Measurements from ENCODE around the gene SMR3A.

SMR3A gene

DNA sequence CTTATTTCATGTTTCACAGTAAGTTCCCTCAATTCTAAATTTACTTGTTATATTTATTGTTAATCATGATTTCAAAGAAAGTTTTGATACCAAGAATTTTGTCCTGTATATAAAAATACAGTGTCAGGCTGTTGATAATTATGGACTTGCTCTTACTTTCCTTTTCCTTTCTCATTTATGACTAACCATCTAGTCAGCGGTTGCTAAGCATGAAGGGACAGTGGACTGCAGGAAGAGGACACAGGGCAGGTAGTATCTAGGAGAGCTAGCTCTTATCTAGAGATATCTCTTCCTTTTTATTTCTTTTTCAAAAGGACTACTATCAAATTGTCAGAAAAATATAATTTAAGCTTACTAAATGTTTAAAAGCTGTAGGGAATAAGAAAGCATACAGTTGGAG, 38.8 kb downstream of the SMR3A start:
- Histone ChIP-seq H4K20me1 (ENCODE audit: insufficient read depth, low read length, poor library complexity, severe bottlenecking) (no peaks in the 10 kb centered on the region), H3K27me3 (ENCODE audit: insufficient read depth, low read length, poor library complexity, severe bottlenecking) (no peaks in the 10 kb centered on the region), H3K9me2 (replicated peaks; ENCODE audit: low read depth, low read length) (no peaks in the 10 kb centered on the region), H3K9me3 (ENCODE audit: insufficient read depth, low read depth, low read length) (no peaks in the 10 kb centered on the region), H3K9ac (ENCODE audit: low read depth, low read length, poor library complexity, severe bottlenecking) (no peak overlapping the region), H3K4me1 (ENCODE audit: insufficient read depth, low read length, poor library complexity, severe bottlenecking) (no peaks in the 10 kb centered on the region), H2AFZ (ENCODE audit: low read length) (no peak overlapping the region), H3K79me2 (ENCODE audit: insufficient read depth, low read length) (no peaks in the 10 kb centered on the region), H3K4me3 (ENCODE audit: low read length, poor library complexity, severe bottlenecking) (no peak overlapping the region), H3F3A (ENCODE audit: low read depth) (no peaks in the 10 kb centered on the region), H3K36me3 (ENCODE audit: insufficient read depth, low read length) (no peaks in the 10 kb centered on the region), H3K4me2 (ENCODE audit: low read depth, low read length, poor library complexity, severe bottlenecking) (no peak overlapping the region)
- no peak for TF ChIP-seq EZH2phosphoT487 (IDR thresholded peaks at IDR 0.05; ENCODE audit: borderline replicate concordance)
- TF ChIP-seq, protein P1, sequence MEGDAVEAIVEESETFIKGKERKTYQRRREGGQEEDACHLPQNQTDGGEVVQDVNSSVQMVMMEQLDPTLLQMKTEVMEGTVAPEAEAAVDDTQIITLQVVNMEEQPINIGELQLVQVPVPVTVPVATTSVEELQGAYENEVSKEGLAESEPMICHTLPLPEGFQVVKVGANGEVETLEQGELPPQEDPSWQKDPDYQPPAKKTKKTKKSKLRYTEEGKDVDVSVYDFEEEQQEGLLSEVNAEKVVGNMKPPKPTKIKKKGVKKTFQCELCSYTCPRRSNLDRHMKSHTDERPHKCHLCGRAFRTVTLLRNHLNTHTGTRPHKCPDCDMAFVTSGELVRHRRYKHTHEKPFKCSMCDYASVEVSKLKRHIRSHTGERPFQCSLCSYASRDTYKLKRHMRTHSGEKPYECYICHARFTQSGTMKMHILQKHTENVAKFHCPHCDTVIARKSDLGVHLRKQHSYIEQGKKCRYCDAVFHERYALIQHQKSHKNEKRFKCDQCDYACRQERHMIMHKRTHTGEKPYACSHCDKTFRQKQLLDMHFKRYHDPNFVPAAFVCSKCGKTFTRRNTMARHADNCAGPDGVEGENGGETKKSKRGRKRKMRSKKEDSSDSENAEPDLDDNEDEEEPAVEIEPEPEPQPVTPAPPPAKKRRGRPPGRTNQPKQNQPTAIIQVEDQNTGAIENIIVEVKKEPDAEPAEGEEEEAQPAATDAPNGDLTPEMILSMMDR (conservative IDR thresholded peaks at IDR 0.05; ENCODE audit: low read length) = no peak

DNA sequence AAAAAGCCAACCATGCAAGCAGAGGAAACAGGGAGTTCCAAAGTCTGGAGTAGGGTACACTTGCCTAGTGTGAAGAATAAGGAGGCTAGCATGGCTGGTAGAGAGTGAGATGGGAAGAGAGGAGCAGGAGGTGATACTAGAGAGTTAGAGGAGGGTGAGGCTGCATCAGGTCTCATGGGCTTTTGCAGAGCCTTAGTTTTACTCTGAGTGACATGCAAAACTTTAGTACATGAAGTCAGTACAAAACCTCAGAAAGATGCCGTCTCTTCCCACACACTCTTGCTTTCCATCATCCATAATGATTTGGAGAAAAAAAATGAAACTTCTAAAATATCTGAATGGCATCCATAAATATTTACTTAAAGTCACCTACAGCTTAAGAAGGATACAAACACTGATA, 42.2 kb downstream of the SMR3A start:
- H3K79me2 ChIP-seq (ENCODE audit: insufficient read depth, low read length) = no peaks in the 10 kb centered on the region
- no peaks in the 10 kb centered on the region for H4K20me1 ChIP-seq (ENCODE audit: insufficient read depth, low read length, poor library complexity, severe bottlenecking)
- H3K9ac ChIP-seq (ENCODE audit: low read depth, low read length, poor library complexity, severe bottlenecking) = no peak overlapping the region
- no peaks in the 10 kb centered on the region for H3K9me2 ChIP-seq (replicated peaks; ENCODE audit: low read depth, low read length)
- H2AFZ ChIP-seq (ENCODE audit: low read length) = no peak overlapping the region
- no peak for TF ChIP-seq EZH2phosphoT487 (IDR thresholded peaks at IDR 0.05; ENCODE audit: borderline replicate concordance)
- TF ChIP-seq, protein P1 (conservative IDR thresholded peaks at IDR 0.05; ENCODE audit: low read length) = no peak
- H3K9me3 ChIP-seq (ENCODE audit: insufficient read depth, low read depth, low read length) = no peaks in the 10 kb centered on the region
- H3K27me3 ChIP-seq (ENCODE audit: insufficient read depth, low read length, poor library complexity, severe bottlenecking) = no peaks in the 10 kb centered on the region
- no peaks in the 10 kb centered on the region for H3K4me1 ChIP-seq (ENCODE audit: insufficient read depth, low read length, poor library complexity, severe bottlenecking)
- H3K4me2 ChIP-seq (ENCODE audit: low read depth, low read length, poor library complexity, severe bottlenecking) = no peak overlapping the region
- H3K4me3 ChIP-seq (ENCODE audit: low read length, poor library complexity, severe bottlenecking) = no peak overlapping the region
- H3F3A ChIP-seq (ENCODE audit: low read depth) = no peaks in the 10 kb centered on the region
- H3K36me3 ChIP-seq (ENCODE audit: insufficient read depth, low read length) = no peaks in the 10 kb centered on the region

DNA sequence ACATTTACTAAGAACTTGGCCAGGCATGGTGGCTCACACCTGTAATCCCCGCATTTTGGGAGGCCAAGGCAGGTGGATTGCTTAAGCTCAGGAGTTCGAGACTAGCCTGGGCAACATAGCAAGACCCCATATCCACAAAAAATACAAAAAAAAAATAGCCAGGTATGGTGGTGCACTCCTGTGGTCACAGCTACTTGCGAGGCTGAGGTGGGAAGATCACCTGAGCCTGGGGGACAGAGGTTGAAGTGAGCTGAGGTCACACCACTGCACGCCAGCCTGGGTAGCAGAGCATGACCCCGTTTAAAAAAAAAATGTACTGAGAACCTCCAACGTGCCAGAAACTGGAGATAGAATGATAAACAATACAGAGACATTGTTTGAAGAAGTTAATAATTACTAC, 45.2 kb downstream of the SMR3A start:
- H3K36me3 ChIP-seq (ENCODE audit: insufficient read depth, low read length) = no peaks in the 10 kb centered on the region

More for the DNA sequence above, 45.2 kb downstream of the SMR3A start:
- Histone ChIP-seq H3K9me2 (replicated peaks; ENCODE audit: low read depth, low read length) (no peaks in the 10 kb centered on the region), H3K79me2 (ENCODE audit: insufficient read depth, low read length) (no peaks in the 10 kb centered on the region), H3K9me3 (ENCODE audit: insufficient read depth, low read depth, low read length) (no peaks in the 10 kb centered on the region), H4K20me1 (ENCODE audit: insufficient read depth, low read length, poor library complexity, severe bottlenecking) (no peaks in the 10 kb centered on the region), H3F3A (ENCODE audit: low read depth) (no peaks in the 10 kb centered on the region), H2AFZ (ENCODE audit: low read length) (no peak overlapping the region), H3K4me3 (ENCODE audit: low read length, poor library complexity, severe bottlenecking) (no peak overlapping the region), H3K4me1 (ENCODE audit: insufficient read depth, low read length, poor library complexity, severe bottlenecking) (no peaks in the 10 kb centered on the region), H3K27me3 (ENCODE audit: insufficient read depth, low read length, poor library complexity, severe bottlenecking) (no peaks in the 10 kb centered on the region), H3K9ac (ENCODE audit: low read depth, low read length, poor library complexity, severe bottlenecking) (no peak overlapping the region), H3K4me2 (ENCODE audit: low read depth, low read length, poor library complexity, severe bottlenecking) (no peak overlapping the region)
- TF ChIP-seq, protein P1 (conservative IDR thresholded peaks at IDR 0.05; ENCODE audit: low read length) = no peak
- no peak for TF ChIP-seq EZH2phosphoT487 (IDR thresholded peaks at IDR 0.05; ENCODE audit: borderline replicate concordance)
